OCI-LY3 (cell line): ENCODE results near the gene GID4.

Experiments used
- EZH2phosphoT487 ChIP-seq: fragments of 200-600 bp; shearing (Covaris generic); IDR thresholded peaks from 2 replicates; pipeline ENCODE4 v1.6.1; 2018; ENCODE audit warnings: antibody characterized with exemption, mixed run types, low read depth
- TF ChIP-seq, protein P1 (sequence below): fragments of 200-600, 300-600 bp; sonication (generic); IDR thresholded peaks from 2 replicates; pipeline ENCODE4 v1.5.1; 2014; ENCODE audit warnings: antibody characterized with exemption, low read length, low read depth

- TF ChIP-seq, protein P1, sequence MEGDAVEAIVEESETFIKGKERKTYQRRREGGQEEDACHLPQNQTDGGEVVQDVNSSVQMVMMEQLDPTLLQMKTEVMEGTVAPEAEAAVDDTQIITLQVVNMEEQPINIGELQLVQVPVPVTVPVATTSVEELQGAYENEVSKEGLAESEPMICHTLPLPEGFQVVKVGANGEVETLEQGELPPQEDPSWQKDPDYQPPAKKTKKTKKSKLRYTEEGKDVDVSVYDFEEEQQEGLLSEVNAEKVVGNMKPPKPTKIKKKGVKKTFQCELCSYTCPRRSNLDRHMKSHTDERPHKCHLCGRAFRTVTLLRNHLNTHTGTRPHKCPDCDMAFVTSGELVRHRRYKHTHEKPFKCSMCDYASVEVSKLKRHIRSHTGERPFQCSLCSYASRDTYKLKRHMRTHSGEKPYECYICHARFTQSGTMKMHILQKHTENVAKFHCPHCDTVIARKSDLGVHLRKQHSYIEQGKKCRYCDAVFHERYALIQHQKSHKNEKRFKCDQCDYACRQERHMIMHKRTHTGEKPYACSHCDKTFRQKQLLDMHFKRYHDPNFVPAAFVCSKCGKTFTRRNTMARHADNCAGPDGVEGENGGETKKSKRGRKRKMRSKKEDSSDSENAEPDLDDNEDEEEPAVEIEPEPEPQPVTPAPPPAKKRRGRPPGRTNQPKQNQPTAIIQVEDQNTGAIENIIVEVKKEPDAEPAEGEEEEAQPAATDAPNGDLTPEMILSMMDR: no peak
- no peak for TF ChIP-seq EZH2phosphoT487
Observed at GRCh38 chr17:18101828-18102227, 62.6 kb downstream of the GID4 start.
